Measurements from ENCODE around the gene AMOTL1.

Gene AMOTL1

DNA sequence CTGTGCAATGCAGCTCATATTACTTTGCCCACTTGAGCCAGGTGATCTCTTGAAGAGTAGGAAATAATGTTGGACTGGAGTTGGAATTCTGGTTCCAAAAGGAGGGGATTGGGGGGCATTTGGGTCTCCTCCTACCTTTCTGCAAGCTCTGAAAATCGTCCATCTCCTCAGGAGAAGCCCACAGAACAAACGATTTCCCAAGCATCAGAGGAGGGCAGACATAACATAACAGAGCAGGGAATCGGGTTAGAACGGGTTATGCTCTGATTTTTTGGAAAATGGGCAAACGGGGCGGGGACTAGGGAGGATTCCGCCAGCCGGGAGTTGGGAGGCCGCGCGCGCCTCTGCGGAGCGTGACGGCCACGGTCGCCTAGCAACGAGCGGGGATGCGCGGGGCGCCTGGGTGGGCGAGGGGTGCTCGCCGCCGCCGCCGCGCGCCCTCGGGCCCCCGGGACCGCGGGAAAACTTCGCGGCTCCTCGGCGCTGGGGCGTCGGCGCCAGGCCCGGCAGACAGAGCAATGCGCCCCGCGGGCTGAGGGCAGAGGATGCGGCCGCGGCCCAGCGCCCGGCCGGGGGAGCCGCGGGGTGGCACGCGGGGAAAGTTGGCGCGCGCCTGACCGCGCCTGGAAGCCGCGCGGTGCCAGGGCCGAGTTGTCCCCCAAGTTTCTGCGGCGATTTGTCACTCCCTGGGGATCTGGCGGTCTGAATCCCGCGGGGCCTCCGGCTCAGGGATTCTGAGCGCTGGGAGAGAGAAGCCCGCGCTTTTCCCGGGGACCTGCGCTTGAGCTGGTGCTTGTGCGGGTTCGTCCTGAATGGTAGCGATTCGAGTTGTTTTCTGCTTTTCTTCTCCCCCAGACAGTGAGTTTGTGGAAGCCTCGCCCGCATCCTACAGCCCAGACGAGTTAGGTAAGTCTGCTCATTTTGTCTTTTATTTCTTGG lies 27.8 kb upstream of the AMOTL1 start:
- no peaks in the 10 kb centered on the region for H3K4me1 ChIP-seq (ENCODE audit: control insufficient read depth, low read length)
- no peak overlapping the region for H3K4me3 ChIP-seq (ENCODE audit: low read length)
- H4K20me1 ChIP-seq (ENCODE audit: control insufficient read depth, insufficient read depth, low read depth, low read length): no peaks in the 10 kb centered on the region

GRCh38 chr11:94741022-94741679 lies 27.0 kb upstream of the AMOTL1 start:
- Histone ChIP-seq H3K27ac (ENCODE audit: low read depth, low read length) (no peak overlapping the region), H3K27me3 (ENCODE audit: control insufficient read depth, low read length) (no peaks in the 10 kb centered on the region), H3K4me2 (ENCODE audit: low read length) (no peak overlapping the region)

More for the DNA sequence above, 27.8 kb upstream of the AMOTL1 start:
- no peak for TF ChIP-seq EZH2phosphoT487 (IDR thresholded peaks at IDR 0.05; ENCODE audit: borderline replicate concordance, low read length)
- no peak for TF ChIP-seq CTCF (IDR thresholded peaks at IDR 0.05; ENCODE audit: low read depth, low read length, poor library complexity, severe bottlenecking)
- H3K36me3 ChIP-seq (ENCODE audit: control insufficient read depth, low read length): no peaks in the 10 kb centered on the region
- no peak overlapping the region for H3K4me2 ChIP-seq (ENCODE audit: low read length)
- no peaks in the 10 kb centered on the region for H3K79me2 ChIP-seq (ENCODE audit: control insufficient read depth, low read length)
- H3F3A ChIP-seq (ENCODE audit: control insufficient read depth, insufficient read depth): no peaks in the 10 kb centered on the region
- no peaks in the 10 kb centered on the region for H3K9me2 ChIP-seq (replicated peaks; ENCODE audit: control insufficient read depth, low read length)
- no peaks in the 10 kb centered on the region for H3K27me3 ChIP-seq (ENCODE audit: control insufficient read depth, low read length)
- no peak overlapping the region for H3K27ac ChIP-seq (ENCODE audit: low read depth, low read length)
- no peaks in the 10 kb centered on the region for H3K9me3 ChIP-seq (ENCODE audit: control insufficient read depth, insufficient read depth, low read length)

DNA sequence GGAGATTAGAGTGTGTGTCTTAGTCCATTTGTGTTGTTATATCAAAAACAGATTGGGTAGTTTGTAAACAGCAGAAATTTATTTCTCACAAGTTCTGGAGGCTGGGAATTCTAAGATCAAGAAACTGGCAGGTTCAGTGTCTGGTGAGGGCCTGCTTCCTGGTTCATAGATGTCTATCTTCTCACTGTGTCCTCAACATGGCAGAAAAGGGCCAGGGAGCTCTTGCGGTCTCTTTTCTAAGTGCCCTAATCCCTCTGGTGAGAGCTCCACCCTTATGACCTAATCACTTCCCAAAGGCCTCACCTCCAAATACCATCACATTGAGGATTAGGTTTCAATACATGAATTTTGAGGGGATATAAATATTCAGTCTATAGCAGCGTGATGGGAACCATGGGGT lies 25.5 kb upstream of the AMOTL1 start:
- H3K9me2 ChIP-seq (replicated peaks; ENCODE audit: control insufficient read depth, low read length): no peaks in the 10 kb centered on the region
- H3K9me3 ChIP-seq (ENCODE audit: control insufficient read depth, insufficient read depth, low read length): no peaks in the 10 kb centered on the region
- no peaks in the 10 kb centered on the region for H3F3A ChIP-seq (ENCODE audit: control insufficient read depth, insufficient read depth)
- no peak overlapping the region for H3K27ac ChIP-seq (ENCODE audit: low read depth, low read length)
- H3K36me3 ChIP-seq (ENCODE audit: control insufficient read depth, low read length): no peaks in the 10 kb centered on the region
- no peaks in the 10 kb centered on the region for H3K79me2 ChIP-seq (ENCODE audit: control insufficient read depth, low read length)
- H3K4me2 ChIP-seq (ENCODE audit: low read length): no peak overlapping the region
- H4K20me1 ChIP-seq (ENCODE audit: control insufficient read depth, insufficient read depth, low read depth, low read length): no peaks in the 10 kb centered on the region
- no peaks in the 10 kb centered on the region for H3K27me3 ChIP-seq (ENCODE audit: control insufficient read depth, low read length)
- no peaks in the 10 kb centered on the region for H3K4me1 ChIP-seq (ENCODE audit: control insufficient read depth, low read length)
- TF ChIP-seq EZH2phosphoT487 (IDR thresholded peaks at IDR 0.05; ENCODE audit: borderline replicate concordance, low read length) (no peak), CTCF (IDR thresholded peaks at IDR 0.05; ENCODE audit: low read depth, low read length, poor library complexity, severe bottlenecking) (no peak)
- no peak overlapping the region for H3K4me3 ChIP-seq (ENCODE audit: low read length)

More at GRCh38 chr11:94741022-94741679, 27.0 kb upstream of the AMOTL1 start:
- Histone ChIP-seq H4K20me1 (ENCODE audit: control insufficient read depth, insufficient read depth, low read depth, low read length) (no peaks in the 10 kb centered on the region), H3K9me3 (ENCODE audit: control insufficient read depth, insufficient read depth, low read length) (no peaks in the 10 kb centered on the region), H3K36me3 (ENCODE audit: control insufficient read depth, low read length) (no peaks in the 10 kb centered on the region), H3K4me3 (ENCODE audit: low read length) (no peak overlapping the region), H3K79me2 (ENCODE audit: control insufficient read depth, low read length) (no peaks in the 10 kb centered on the region), H3F3A (ENCODE audit: control insufficient read depth, insufficient read depth) (no peaks in the 10 kb centered on the region), H3K9me2 (replicated peaks; ENCODE audit: control insufficient read depth, low read length) (no peaks in the 10 kb centered on the region), H3K4me1 (ENCODE audit: control insufficient read depth, low read length) (no peaks in the 10 kb centered on the region)
- no peak for TF ChIP-seq EZH2phosphoT487 (IDR thresholded peaks at IDR 0.05; ENCODE audit: borderline replicate concordance, low read length)
- no peak for TF ChIP-seq CTCF (IDR thresholded peaks at IDR 0.05; ENCODE audit: low read depth, low read length, poor library complexity, severe bottlenecking)

All from DOHH2 (cell line).